Right lobe of liver (tissue), 4 donors: ENCODE data around the gene RIBC2.

ENCODE experiments used
- POLR2A ChIP-seq: fragments of 450-650 bp; IDR thresholded peaks from one replicate; pipeline ENCODE4 v1.6.1; 2017; ENCODE audit warnings: antibody characterized with exemption, mild to moderate bottlenecking
- TF ChIP-seq, protein P1 (sequence below), 4 donors: fragments of 200-600 bp in 3 of 4; fragments of 450-650 bp in 1 of 4; IDR thresholded peaks; one replicate each; pipeline versions ENCODE4 v1.5.1 to v1.8.0; 2016 to 2022; ENCODE audit warnings: antibody characterized with exemption in 4 of 4, mild to moderate bottlenecking in 2 of 4
- donor health status: DM: no; HTN: no; CAD: no.
- donor health status: DM: no; HTN: no; CAD: no.
- donor health status: DM: no; HTN: yes; CAD: no.

DNA sequence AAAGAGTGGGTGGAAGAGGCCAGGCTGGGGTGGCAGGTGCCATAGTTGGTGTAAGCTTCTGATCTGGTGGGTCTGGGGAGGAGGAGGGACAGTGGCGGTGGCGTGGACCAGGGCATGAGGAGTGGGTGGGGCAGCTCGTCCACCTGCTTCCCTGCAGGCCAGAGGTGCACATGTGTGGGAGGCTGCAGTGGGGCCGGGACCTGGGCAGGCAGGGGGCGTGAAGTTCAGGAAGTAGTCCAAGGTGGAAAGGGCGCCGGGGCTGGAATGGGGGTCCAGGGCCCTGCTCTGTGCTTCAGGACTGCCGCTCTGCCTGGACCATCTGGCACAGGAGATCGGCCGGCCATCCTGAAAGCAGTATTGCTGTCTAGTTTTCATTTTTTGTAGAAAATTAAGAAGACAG lies 15.9 kb downstream of the RIBC2 start:
- TF ChIP-seq, protein P1, sequence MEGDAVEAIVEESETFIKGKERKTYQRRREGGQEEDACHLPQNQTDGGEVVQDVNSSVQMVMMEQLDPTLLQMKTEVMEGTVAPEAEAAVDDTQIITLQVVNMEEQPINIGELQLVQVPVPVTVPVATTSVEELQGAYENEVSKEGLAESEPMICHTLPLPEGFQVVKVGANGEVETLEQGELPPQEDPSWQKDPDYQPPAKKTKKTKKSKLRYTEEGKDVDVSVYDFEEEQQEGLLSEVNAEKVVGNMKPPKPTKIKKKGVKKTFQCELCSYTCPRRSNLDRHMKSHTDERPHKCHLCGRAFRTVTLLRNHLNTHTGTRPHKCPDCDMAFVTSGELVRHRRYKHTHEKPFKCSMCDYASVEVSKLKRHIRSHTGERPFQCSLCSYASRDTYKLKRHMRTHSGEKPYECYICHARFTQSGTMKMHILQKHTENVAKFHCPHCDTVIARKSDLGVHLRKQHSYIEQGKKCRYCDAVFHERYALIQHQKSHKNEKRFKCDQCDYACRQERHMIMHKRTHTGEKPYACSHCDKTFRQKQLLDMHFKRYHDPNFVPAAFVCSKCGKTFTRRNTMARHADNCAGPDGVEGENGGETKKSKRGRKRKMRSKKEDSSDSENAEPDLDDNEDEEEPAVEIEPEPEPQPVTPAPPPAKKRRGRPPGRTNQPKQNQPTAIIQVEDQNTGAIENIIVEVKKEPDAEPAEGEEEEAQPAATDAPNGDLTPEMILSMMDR (IDR thresholded peaks at IDR 0.05): no peak
- TF ChIP-seq POLR2A: no peak
